Left ventricle myocardium inferior (tissue), 1 donor: ENCODE data around the gene CDS1. TPM values are rescaled to one million over a fixed set of nuclear protein-coding genes. Genes with fewer than 3 reads are reported as not detected.

ENCODE experiments used
- DNase-seq: peaks from one replicate; pipeline ENCODE4 v3.0.0-alpha.2; 2020
- H3K27ac ChIP-seq: fragments of 200-600 bp; replicated peaks from 2 replicates; pipeline ENCODE4 v1.8.0; 2021
- H3K27me3 ChIP-seq: fragments of 200-600 bp; 2 replicates; pipeline ENCODE4 v1.8.0; 2021; ENCODE audit warnings: low read depth
- H3K36me3 ChIP-seq: fragments of 200-600 bp; 2 replicates; pipeline ENCODE4 v1.8.0; 2021
- H3K4me1 ChIP-seq: fragments of 200-600 bp; 2 replicates; pipeline ENCODE4 v1.8.0; 2021
- H3K4me3 ChIP-seq: fragments of 200-600 bp; 2 replicates; pipeline ENCODE4 v1.8.0; 2021; ENCODE audit warnings: mild to moderate bottlenecking, moderate library complexity
- H3K9me3 ChIP-seq: fragments of 200-600 bp; replicated peaks from 2 replicates; pipeline ENCODE4 v1.8.0; 2021
- intact Hi-C: fragments of 100-400 bp; cut with micrococcal nuclease; formaldehyde crosslinking; loops from one replicate; pipeline ENCODE4 v1.11.0; 2022
- total RNA-seq: library from RNA; stranded (reverse); fragmentation: NEBNext Ultra II Directional; extraction: Animal tissue kit (Norgen Biotek cat#: 25700); gene quantifications from one replicate; pipeline ENCODE4 v1.2.1, GENCODE V29; 2021
- TF ChIP-seq, protein P1 (sequence below): fragments of 200-600 bp; IDR thresholded peaks from 2 replicates; pipeline ENCODE4 v1.8.0; 2021; ENCODE audit warnings: antibody characterized with exemption, mild to moderate bottlenecking, borderline replicate concordance
- donor health status: DM: no; HTN: yes; CAD: no; lungs with severe emphysema.

The CDS1 gene
- total RNA-seq, 1 donor from 2014 or later = 1.3 TPM

DNA sequence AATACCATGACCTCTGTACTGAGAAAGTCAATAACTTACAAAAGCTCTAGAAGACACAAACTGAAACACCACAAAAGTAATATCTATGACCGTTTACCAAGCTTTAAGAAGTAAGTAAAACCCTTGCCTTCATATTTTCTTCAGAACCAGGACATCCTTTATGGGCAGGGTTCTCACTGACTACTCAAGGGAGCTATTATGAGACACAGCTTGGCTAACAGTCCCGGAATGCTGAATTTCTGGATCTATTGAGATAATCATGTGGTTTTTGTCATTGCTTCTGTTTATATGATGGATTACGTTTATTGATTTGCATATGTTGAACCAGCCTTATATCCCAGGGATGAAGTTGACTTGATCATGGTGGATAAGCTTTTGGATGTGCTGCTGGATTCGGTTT, 19.9 kb upstream of the CDS1 start:
- intact Hi-C loops = no loop called here
- DNase-seq = no peak
- Histone ChIP-seq H3K4me1 (no peaks in the 10 kb centered on the region), H3K27me3 (peaks cover 7% of the 10 kb centered on the region), H3K9me3 (no peaks in the 10 kb centered on the region), H3K36me3 (no peaks in the 10 kb centered on the region), H3K27ac (no peak overlapping the region), H3K4me3 (no peak overlapping the region)
- TF ChIP-seq, protein P1, sequence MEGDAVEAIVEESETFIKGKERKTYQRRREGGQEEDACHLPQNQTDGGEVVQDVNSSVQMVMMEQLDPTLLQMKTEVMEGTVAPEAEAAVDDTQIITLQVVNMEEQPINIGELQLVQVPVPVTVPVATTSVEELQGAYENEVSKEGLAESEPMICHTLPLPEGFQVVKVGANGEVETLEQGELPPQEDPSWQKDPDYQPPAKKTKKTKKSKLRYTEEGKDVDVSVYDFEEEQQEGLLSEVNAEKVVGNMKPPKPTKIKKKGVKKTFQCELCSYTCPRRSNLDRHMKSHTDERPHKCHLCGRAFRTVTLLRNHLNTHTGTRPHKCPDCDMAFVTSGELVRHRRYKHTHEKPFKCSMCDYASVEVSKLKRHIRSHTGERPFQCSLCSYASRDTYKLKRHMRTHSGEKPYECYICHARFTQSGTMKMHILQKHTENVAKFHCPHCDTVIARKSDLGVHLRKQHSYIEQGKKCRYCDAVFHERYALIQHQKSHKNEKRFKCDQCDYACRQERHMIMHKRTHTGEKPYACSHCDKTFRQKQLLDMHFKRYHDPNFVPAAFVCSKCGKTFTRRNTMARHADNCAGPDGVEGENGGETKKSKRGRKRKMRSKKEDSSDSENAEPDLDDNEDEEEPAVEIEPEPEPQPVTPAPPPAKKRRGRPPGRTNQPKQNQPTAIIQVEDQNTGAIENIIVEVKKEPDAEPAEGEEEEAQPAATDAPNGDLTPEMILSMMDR = no peak

DNA sequence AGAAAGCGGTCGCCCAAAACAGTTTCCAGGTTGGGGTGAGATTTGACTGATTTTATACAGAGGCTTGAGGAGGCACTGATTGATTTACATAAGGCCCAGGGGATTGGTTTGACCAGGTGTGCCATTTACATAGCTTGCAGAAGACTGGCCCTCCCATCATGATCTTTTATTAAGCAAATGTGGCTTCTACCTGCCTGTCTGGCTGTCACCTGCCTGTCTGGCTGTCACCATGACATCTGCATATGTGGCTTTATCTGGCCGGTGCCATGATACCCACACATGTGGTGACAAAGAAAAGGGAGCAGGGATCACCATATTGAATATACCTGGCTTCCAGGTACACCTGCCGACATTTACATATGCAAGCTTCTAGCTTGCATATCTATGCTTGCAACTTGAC, 17.0 kb upstream of the CDS1 start:
- no peak overlapping the region for H3K4me3 ChIP-seq
- H3K4me1 ChIP-seq = no peaks in the 10 kb centered on the region
- DNase-seq = no peak
- H3K36me3 ChIP-seq = no peaks in the 10 kb centered on the region
- H3K27ac ChIP-seq = no peak overlapping the region
- intact Hi-C loops = no loop called here
- peaks cover 11% of the 10 kb centered on the region for H3K27me3 ChIP-seq
- H3K9me3 ChIP-seq = no peaks in the 10 kb centered on the region
- TF ChIP-seq, protein P1 = no peak

DNA sequence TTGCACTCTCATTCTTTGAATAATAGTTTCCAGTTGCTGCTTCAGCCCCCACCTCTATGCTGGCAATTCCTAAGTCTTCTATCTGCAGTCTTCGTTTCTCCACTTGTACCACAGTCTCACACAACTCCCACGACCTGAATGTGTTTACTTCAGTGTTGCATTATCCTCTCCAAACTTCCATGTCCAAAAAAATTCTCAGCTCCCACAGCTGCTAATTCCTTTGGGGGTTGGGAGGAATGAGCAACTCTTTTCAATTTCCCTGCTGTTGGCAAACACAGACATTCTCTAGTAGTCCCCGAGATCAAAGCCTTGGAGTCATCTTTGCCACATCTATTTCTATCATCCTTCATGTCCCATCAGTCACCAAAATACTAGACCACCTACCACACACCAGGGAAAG, 14.4 kb upstream of the CDS1 start:
- Histone ChIP-seq H3K4me3 (no peak overlapping the region), H3K27me3 (peaks cover 13% of the 10 kb centered on the region), H3K27ac (no peak overlapping the region), H3K9me3 (no peaks in the 10 kb centered on the region), H3K36me3 (no peaks in the 10 kb centered on the region), H3K4me1 (no peaks in the 10 kb centered on the region)
- no peak for DNase-seq
- TF ChIP-seq, protein P1 = no peak
- intact Hi-C loops = no loop called here

DNA sequence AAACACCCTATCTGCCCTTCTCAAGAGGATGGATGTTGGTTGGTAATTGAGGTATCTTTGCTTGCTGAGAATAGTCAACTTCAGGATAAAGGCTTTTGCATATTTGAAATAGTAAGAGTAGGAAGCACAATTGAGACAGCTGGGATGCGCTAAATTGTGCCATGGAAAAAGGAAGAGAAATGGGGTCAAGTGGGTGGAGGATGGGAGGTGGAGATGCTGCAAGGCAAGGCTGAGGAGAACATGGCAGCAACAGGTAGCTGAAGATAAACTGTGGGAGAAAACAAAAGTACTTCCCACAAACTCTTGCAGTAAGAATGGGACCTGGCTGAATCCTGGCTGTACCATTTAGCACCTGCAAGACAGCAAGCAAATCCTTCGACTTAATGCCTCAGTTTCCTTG, 13.9 kb upstream of the CDS1 start:
- TF ChIP-seq, protein P1 = no peak
- Histone ChIP-seq H3K4me1 (no peaks in the 10 kb centered on the region), H3K27me3 (peaks cover 13% of the 10 kb centered on the region), H3K36me3 (no peaks in the 10 kb centered on the region), H3K4me3 (no peak overlapping the region), H3K9me3 (no peaks in the 10 kb centered on the region), H3K27ac (no peak overlapping the region)
- intact Hi-C loops = no loop called here
- no peak for DNase-seq

DNA sequence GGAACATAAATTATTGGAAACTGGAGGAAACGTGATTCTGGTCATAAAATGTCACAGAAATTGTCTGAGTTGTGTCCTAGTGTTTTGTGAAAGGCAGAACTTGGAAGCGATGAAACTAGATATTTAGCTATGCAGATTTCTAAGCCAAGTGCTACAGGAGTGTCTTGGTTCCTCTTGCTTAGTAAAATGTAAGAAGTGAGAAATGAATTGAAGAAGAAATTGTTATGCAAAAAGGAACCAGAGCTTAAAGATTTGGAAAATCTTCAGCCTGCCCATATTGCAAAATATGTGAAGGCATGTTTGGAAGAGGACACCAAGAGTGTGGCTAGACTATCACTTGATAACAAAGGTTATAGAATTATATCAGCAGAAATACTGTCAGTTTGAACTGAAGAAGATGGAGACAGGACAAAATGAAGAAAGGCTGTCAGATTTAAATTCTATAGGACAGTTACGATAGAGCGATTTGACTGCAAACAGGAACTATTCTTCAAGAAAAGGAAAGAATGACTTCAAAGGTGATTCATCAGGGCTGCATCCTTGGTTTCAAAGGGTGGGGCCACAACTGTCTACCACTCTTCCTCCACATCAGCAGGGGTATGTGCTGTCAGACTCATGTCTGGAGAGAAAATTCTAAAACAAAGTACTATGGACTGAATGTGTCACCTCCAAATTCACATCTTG, 9.4 kb upstream of the CDS1 start:
- no peak overlapping the region for H3K4me3 ChIP-seq
- DNase-seq = no peak
- intact Hi-C loops = no loop called here
- no peaks in the 10 kb centered on the region for H3K36me3 ChIP-seq
- no peak overlapping the region for H3K27ac ChIP-seq
- H3K27me3 ChIP-seq = peaks cover 13% of the 10 kb centered on the region
- H3K4me1 ChIP-seq = no peaks in the 10 kb centered on the region
- H3K9me3 ChIP-seq = no peaks in the 10 kb centered on the region
- TF ChIP-seq, protein P1 = no peak
